ENCODE measurements around the gene WNK2.

The WNK2 gene

DNA sequence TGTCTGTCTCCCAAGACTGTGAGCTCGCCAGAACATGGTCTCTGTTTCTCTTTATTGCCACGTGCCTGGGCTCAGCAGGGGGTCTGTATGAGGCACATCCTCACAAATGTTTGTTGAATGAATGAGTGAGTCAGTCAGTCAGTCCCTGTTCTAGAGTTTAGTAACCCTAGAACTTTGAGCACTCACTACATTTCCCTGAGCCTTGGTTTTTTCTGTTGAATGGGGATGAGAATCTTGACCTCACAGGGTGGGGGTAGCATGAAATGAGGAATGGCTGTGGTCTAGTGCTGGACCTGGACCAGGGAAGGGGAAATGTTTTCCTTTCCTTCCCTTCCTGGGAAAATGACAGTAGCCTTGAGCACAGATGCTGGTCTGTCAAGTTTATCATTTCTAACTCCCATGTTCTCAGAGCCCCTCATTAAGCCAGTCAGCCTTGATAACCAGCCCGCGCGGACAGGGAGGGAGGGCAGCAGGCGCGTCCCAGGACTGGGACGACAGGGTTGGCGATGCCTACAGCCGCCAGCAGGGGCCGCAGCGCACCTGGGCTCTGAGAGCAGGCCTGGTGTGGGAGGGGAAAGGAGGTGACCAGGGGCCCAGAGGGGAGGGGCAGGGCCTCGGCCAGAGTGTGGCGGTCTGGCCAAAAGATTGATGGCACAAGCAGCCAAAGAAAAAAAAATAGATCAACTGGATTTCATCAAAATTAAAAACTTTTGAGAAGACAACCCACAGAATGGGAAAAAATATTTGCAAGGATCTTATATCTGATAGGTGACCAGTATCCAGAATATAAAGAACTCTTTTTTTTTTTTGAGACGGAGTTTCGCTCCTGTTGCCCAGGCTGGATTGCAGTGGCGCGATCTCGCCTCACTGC, 24.1 kb upstream of the WNK2 start:
- Histone ChIP-seq H3K36me3 (ENCODE audit: control insufficient read depth, low read length) (no peaks in the 10 kb centered on the region), H3K9me2 (replicated peaks; ENCODE audit: control insufficient read depth, low read length) (no peaks in the 10 kb centered on the region)

DNA sequence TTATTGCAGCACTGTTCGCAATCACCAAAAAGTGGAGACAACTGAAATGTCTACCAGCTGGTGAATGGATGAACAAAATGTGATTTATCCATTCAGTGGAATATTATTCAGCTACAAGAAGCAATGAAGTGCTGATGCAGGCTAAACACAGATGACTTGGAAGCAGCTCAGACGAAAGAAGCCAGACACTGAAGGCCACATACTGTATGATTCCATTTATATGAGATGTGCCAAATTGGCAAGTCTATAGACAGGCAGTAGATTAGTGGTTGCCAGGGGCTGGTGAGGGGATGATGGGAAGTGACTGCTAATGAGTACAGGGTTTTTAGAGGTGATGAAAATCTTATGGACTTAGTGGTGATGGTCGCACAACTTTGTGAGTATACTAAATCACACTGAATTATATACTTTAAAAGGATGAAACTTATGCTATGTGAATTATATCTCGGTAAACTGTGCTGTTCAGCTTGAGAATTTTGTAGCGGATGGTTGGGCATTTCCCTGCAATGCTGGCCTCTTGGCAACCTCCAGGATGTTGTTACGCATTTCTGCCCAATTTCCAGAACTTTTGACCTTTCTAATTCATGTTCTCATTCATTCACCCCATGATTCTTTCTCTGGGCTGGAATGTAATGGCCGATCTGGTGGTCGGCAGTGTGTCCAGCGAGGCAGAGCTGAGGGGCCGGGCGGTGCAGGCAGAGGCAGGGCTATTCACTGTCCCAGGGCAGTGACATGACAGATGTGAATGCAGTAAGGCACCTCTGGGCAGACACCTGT, 22.0 kb upstream of the WNK2 start:
- Histone ChIP-seq H3K79me2 (ENCODE audit: control insufficient read depth, low read length) (no peaks in the 10 kb centered on the region), H3K36me3 (ENCODE audit: control insufficient read depth, low read length) (no peaks in the 10 kb centered on the region), H3K4me3 (ENCODE audit: low read length) (no peak overlapping the region), H3K27ac (ENCODE audit: low read depth, low read length) (no peak overlapping the region), H3K4me2 (ENCODE audit: low read length) (no peak overlapping the region), H4K20me1 (ENCODE audit: control insufficient read depth, insufficient read depth, low read depth, low read length) (no peaks in the 10 kb centered on the region), H3F3A (ENCODE audit: control insufficient read depth, insufficient read depth) (no peaks in the 10 kb centered on the region), H3K27me3 (ENCODE audit: control insufficient read depth, low read length) (no peaks in the 10 kb centered on the region), H3K9me2 (replicated peaks; ENCODE audit: control insufficient read depth, low read length) (no peaks in the 10 kb centered on the region), H3K4me1 (ENCODE audit: control insufficient read depth, low read length) (peaks cover 32% of the 10 kb centered on the region), H3K9me3 (ENCODE audit: control insufficient read depth, insufficient read depth, low read length) (no peaks in the 10 kb centered on the region)
- no peak for TF ChIP-seq EZH2phosphoT487 (IDR thresholded peaks at IDR 0.05; ENCODE audit: borderline replicate concordance, low read length)
- TF ChIP-seq, protein P1, sequence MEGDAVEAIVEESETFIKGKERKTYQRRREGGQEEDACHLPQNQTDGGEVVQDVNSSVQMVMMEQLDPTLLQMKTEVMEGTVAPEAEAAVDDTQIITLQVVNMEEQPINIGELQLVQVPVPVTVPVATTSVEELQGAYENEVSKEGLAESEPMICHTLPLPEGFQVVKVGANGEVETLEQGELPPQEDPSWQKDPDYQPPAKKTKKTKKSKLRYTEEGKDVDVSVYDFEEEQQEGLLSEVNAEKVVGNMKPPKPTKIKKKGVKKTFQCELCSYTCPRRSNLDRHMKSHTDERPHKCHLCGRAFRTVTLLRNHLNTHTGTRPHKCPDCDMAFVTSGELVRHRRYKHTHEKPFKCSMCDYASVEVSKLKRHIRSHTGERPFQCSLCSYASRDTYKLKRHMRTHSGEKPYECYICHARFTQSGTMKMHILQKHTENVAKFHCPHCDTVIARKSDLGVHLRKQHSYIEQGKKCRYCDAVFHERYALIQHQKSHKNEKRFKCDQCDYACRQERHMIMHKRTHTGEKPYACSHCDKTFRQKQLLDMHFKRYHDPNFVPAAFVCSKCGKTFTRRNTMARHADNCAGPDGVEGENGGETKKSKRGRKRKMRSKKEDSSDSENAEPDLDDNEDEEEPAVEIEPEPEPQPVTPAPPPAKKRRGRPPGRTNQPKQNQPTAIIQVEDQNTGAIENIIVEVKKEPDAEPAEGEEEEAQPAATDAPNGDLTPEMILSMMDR (IDR thresholded peaks at IDR 0.05; ENCODE audit: low read depth, low read length, poor library complexity, severe bottlenecking): no peak

More for the DNA sequence above, 24.1 kb upstream of the WNK2 start:
- H3K79me2 ChIP-seq (ENCODE audit: control insufficient read depth, low read length): no peaks in the 10 kb centered on the region
- H3K27ac ChIP-seq (ENCODE audit: low read depth, low read length): no peak overlapping the region
- H3F3A ChIP-seq (ENCODE audit: control insufficient read depth, insufficient read depth): no peaks in the 10 kb centered on the region
- TF ChIP-seq, protein P1 (IDR thresholded peaks at IDR 0.05; ENCODE audit: low read depth, low read length, poor library complexity, severe bottlenecking): peak; percentile 99
- TF ChIP-seq EZH2phosphoT487 (IDR thresholded peaks at IDR 0.05; ENCODE audit: borderline replicate concordance, low read length): no peak
- H3K4me2 ChIP-seq (ENCODE audit: low read length): peak overlapping the region; percentile 45
- H3K4me3 ChIP-seq (ENCODE audit: low read length): 0 out of 2 replicates have a peak overlapping the region, but pooled peaks have one; percentile 14
- H3K27me3 ChIP-seq (ENCODE audit: control insufficient read depth, low read length): no peaks in the 10 kb centered on the region
- no peaks in the 10 kb centered on the region for H4K20me1 ChIP-seq (ENCODE audit: control insufficient read depth, insufficient read depth, low read depth, low read length)
- no peaks in the 10 kb centered on the region for H3K9me3 ChIP-seq (ENCODE audit: control insufficient read depth, insufficient read depth, low read length)
- peaks cover 38% of the 10 kb centered on the region for H3K4me1 ChIP-seq (ENCODE audit: control insufficient read depth, low read length)

DNA sequence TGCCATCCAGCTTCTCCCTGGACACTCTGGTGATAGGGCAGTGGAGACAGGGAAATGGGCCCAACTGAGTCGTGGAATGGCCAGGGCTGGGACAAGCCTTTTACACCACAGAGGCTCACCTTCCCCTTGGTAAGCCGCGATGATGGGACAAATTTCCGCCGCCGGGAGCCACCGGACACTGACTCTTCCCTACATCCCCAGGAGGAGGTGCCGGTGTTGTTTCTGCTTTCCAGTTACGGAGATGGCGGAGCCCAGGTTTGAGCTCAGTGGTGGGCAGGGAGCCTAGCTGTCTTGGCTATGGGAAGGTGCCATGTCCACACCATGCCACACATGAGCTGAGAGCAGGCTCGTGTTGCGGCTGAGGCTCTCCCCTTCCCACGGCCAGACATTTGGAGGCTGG, 19.9 kb upstream of the WNK2 start:
- H3K27ac ChIP-seq (ENCODE audit: low read depth, low read length): no peak overlapping the region
- H4K20me1 ChIP-seq (ENCODE audit: control insufficient read depth, insufficient read depth, low read depth, low read length): no peaks in the 10 kb centered on the region
- H3K79me2 ChIP-seq (ENCODE audit: control insufficient read depth, low read length): no peaks in the 10 kb centered on the region
- no peak overlapping the region for H3K4me3 ChIP-seq (ENCODE audit: low read length)
- no peak for TF ChIP-seq EZH2phosphoT487 (IDR thresholded peaks at IDR 0.05; ENCODE audit: borderline replicate concordance, low read length)
- TF ChIP-seq, protein P1 (IDR thresholded peaks at IDR 0.05; ENCODE audit: low read depth, low read length, poor library complexity, severe bottlenecking): no peak
- H3K4me1 ChIP-seq (ENCODE audit: control insufficient read depth, low read length): peaks cover 18% of the 10 kb centered on the region
- no peaks in the 10 kb centered on the region for H3K36me3 ChIP-seq (ENCODE audit: control insufficient read depth, low read length)
- H3K27me3 ChIP-seq (ENCODE audit: control insufficient read depth, low read length): no peaks in the 10 kb centered on the region
- H3K9me2 ChIP-seq (replicated peaks; ENCODE audit: control insufficient read depth, low read length): no peaks in the 10 kb centered on the region
- no peaks in the 10 kb centered on the region for H3F3A ChIP-seq (ENCODE audit: control insufficient read depth, insufficient read depth)
- no peaks in the 10 kb centered on the region for H3K9me3 ChIP-seq (ENCODE audit: control insufficient read depth, insufficient read depth, low read length)
- no peak overlapping the region for H3K4me2 ChIP-seq (ENCODE audit: low read length)

Data from DOHH2 (cell line).